Memory B cell (primary cell): ENCODE results near the gene PABPC1L.
A peak's percentile ranks its signal among the peaks of the same experiment; 100 is the strongest.

Experiments
- ATAC-seq: fragments of 150-1000 bp; cut with Tn5 transposase; 2 replicates; pipeline ENCODE4 v1.10.0; 2021; ENCODE audit warnings: low read depth, mild to moderate bottlenecking, moderate library complexity
- DNase-seq, 2 donors: peaks; one replicate each; pipeline ENCODE4 v3.0.0; 2022; ENCODE audit warnings: low spot score in 2 of 2
- H3K27ac Mint-ChIP-seq: one replicate; pipeline ENCODE4 v1.8.0; 2022; ENCODE audit warnings: mild to moderate bottlenecking, moderate library complexity, mixed read lengths
- H3K27me3 Mint-ChIP-seq: one replicate; pipeline ENCODE4 v1.8.0; 2022; ENCODE audit warnings: mixed read lengths
- H3K36me3 Mint-ChIP-seq: one replicate; pipeline ENCODE4 v1.8.0; 2022; ENCODE audit warnings: mild to moderate bottlenecking, mixed read lengths
- H3K4me1 Mint-ChIP-seq: one replicate; pipeline ENCODE4 v1.8.0; 2022; ENCODE audit warnings: mixed read lengths
- H3K4me3 Mint-ChIP-seq: one replicate; pipeline ENCODE4 v1.8.0; 2022; ENCODE audit warnings: mild to moderate bottlenecking, moderate library complexity, mixed read lengths
- H3K9me3 Mint-ChIP-seq: one replicate; pipeline ENCODE4 v1.8.0; 2022; ENCODE audit warnings: mixed read lengths

Gene PABPC1L

DNA sequence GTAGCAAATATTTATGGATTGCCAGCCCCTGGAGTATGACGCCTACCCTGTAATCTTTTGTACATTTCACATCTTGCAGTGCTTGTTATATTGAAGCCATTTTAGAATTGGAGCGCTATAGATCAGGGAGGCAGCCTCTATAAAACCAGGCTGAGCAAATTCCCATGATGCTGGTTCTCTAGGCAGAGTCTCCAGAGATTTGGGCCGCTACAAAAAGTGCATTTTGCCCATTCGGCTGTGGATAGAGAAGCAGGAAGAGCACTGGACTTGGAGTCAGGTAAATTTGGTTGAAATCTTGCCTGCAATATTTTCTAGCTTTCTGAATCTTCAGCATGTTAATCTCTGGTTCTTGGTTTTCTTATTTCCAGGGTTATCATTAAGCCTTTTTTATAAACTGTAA lies 22.4 kb upstream of the PABPC1L start:
- ATAC-seq, result no peak
- H3K4me3 Mint-ChIP-seq, result peak overlapping the region; percentile 89
- DNase-seq, result no peak
- no peaks in the 10 kb centered on the region for H3K9me3 Mint-ChIP-seq
- peaks cover 5% of the 10 kb centered on the region for H3K36me3 Mint-ChIP-seq
- peak overlapping the region; percentile 91 for H3K27ac Mint-ChIP-seq
- no peaks in the 10 kb centered on the region for H3K27me3 Mint-ChIP-seq
- peaks cover 46% of the 10 kb centered on the region for H3K4me1 Mint-ChIP-seq

DNA sequence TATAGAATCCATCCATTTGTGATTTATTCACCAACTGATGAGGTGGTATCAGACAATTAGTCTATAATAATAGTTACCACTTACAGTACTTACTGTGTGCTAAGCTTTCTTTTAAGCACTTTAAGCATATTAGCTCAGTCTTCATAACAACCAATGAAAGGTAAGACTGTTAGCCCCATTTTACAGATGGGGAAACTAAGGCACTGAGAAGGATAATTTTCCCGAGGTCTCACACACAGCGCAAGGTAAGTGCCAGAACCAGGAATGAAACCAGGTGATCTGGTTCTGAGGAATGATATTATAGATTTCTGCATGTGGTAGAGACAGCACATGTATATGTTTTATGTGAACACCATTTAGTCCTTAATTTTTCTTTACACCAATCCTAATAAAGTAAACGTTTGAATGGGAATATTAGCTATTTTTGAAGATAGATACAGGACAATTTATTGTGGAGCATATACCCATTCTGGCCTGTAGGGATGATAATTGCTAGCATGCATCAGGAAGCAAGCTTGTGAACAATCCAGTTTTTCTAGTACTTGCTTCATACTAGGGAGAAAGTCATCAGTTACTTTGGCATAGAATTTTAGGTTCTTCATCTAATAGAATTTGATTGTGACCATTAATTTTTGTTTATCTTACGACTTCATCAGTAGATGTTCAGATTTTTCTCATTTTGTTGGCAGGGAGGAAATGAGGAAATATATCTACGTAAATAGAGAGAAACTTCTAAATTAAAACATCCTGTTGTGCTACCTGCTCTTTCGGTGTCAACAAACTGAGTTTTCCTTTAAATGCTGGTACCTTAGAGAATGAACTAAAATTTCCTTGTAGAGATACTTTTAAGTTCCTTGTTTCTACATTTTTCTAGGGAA lies 21.4 kb upstream of the PABPC1L start:
- H3K9me3 Mint-ChIP-seq, result no peaks in the 10 kb centered on the region
- H3K27ac Mint-ChIP-seq, result peak overlapping the region; percentile 80
- peaks cover 48% of the 10 kb centered on the region for H3K4me1 Mint-ChIP-seq
- H3K4me3 Mint-ChIP-seq, result peak overlapping the region; percentile 74
- no peak for DNase-seq
- no peak for ATAC-seq
- H3K36me3 Mint-ChIP-seq, result peaks cover 5% of the 10 kb centered on the region
- no peaks in the 10 kb centered on the region for H3K27me3 Mint-ChIP-seq

DNA sequence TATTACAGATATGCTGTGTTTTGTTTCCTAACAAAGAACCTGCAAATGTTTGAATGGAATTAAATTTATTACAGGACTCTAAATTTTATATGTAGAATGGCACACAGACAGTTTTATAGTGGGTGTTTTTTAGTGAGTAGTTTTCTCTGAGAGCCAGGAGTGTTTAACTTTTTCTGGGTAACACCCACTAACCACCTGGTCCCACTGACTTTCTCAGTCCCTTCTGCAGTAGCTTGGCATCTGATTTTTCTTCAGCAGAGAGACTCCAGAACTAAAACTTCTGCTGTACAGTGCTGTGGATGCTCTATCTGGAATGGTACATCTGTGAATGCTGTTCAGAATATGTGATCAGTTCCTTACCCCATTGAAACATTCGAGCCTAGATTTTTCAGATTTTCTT lies 18.0 kb upstream of the PABPC1L start:
- no peak for DNase-seq
- Mint-ChIP-seq H3K4me1 (peaks cover 56% of the 10 kb centered on the region), H3K36me3 (peaks cover 17% of the 10 kb centered on the region), H3K9me3 (no peaks in the 10 kb centered on the region), H3K27ac (peak overlapping the region; percentile 58), H3K4me3 (no peak overlapping the region), H3K27me3 (no peaks in the 10 kb centered on the region)
- ATAC-seq, result no peak

DNA sequence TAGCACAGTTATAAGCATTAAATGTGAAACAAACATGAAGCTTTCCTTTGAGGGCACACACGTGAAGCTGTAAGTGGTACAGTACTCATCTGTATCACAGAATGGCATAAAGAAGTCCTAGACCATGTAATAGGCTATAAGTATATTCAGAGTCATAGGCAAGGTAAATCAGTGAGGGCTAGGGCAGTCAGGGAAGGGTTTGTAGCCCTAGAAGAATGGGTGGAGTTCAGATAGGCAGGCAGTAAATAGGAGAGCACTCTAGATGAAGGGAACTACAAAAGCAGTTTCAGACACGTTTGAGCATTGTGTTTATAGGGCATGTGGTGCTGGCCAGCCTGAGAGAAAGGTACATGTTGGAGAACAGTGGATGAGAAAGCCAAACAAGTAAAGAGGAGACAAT lies 14.9 kb upstream of the PABPC1L start:
- ATAC-seq, result no peak
- Mint-ChIP-seq H3K27ac (peak overlapping the region; percentile 19), H3K9me3 (no peaks in the 10 kb centered on the region), H3K27me3 (no peaks in the 10 kb centered on the region), H3K36me3 (peaks cover 19% of the 10 kb centered on the region), H3K4me3 (no peak overlapping the region), H3K4me1 (peaks cover 47% of the 10 kb centered on the region)
- DNase-seq, result no peak

DNA sequence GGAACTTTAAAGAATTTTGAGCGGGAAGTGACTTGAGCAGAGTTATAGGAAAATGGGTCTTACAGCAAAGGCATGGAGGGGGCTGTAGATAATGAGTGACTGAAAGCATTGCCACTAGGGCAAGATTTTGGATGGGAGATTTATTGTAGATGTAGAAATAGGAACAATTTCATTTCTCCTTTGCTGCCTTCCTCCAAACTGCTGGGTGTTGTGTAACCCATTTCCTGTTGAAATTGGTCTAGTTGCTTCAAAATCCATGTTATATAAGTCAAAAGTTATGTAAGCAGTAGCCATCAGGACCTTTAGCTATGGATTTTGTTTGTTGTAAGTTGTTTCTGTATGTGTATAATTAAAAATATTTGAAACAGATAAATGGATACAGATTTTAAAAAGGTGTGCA lies 13.3 kb upstream of the PABPC1L start:
- DNase-seq, result no peak
- Mint-ChIP-seq H3K36me3 (peaks cover 26% of the 10 kb centered on the region), H3K4me1 (peaks cover 47% of the 10 kb centered on the region), H3K27ac (peak overlapping the region; percentile 78), H3K4me3 (peak overlapping the region; percentile 21), H3K9me3 (no peaks in the 10 kb centered on the region), H3K27me3 (no peaks in the 10 kb centered on the region)
- ATAC-seq, result no peak

DNA sequence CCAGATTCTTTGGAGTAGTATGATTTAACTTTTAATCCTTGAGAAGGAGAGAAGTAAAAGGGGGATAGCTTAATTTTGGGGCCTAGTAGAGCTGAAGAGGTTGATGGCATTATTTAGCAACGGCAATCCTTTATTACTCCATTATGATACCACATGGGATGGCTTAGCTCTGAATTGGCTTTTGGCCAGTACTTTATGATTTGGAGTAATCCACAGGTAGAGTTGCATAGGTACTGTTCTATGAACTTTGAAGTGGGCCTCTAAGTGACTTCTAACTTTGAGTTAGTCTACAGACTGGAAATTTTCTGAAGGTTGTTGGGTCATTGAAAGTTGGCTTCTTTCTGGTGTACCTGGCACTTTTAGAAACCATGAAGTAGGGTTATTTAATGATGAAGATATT lies 12.7 kb upstream of the PABPC1L start:
- H3K27ac Mint-ChIP-seq, result peak overlapping the region; percentile 26
- H3K4me3 Mint-ChIP-seq, result peak overlapping the region; percentile 2

DNA sequence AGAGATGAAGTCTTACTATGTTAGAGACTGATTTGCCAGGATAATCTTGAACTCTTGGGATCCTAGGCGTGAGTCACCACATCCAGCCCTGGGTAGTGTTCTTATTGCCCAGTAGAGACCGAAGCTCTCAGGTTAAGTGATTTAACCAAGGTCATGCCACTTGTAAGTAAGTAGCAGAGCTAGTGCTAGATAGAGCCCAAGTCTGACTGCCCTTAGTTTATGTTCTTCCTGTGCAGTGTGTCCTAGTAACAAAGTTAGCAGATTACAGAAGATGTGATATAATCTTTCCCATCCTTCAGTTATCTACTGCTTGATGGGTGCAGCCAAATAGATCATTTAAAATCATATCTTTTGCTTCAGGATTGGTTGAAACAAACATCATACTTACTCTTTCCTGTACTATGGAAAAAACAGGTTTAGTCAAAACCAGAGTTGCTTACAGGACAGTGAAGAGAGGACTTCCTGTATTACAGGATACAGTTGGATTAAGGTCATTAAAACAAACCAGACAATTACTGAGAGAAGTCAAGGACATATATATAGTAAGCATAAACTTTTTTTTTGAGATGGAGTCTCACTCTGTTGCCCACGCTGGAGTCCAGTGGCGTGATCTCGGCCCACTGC lies 9.5 kb upstream of the PABPC1L start:
- Mint-ChIP-seq H3K36me3 (peaks cover 25% of the 10 kb centered on the region), H3K4me3 (no peak overlapping the region)
- no peak for ATAC-seq

More for the DNA sequence above, 12.7 kb upstream of the PABPC1L start:
- H3K9me3 Mint-ChIP-seq, result no peaks in the 10 kb centered on the region
- H3K36me3 Mint-ChIP-seq, result peaks cover 23% of the 10 kb centered on the region
- DNase-seq, result no peak
- peaks cover 44% of the 10 kb centered on the region for H3K4me1 Mint-ChIP-seq
- ATAC-seq, result no peak
- H3K27me3 Mint-ChIP-seq, result no peaks in the 10 kb centered on the region

DNA sequence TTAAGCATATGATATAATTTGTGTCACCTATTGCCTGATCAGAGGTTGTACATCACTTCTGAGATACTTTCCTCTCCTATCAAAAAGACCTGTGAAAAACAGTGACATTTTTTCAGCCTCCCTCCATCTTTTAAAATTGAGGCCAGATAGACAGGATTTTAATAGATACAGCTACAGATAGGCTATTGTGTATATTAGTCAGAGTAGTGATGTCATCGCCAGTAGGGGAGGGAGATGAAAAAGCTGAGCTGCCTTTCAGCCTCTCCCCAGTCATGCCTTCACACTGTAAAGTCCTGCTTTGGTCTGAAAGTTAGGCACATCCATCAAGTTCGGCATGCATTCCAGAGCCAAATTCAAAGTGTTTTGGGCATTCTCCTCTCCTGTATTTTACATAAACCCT lies 7.9 kb upstream of the PABPC1L start:
- DNase-seq, result no peak
- peaks cover 24% of the 10 kb centered on the region for H3K36me3 Mint-ChIP-seq
- H3K4me3 Mint-ChIP-seq, result no peak overlapping the region
- no peaks in the 10 kb centered on the region for H3K27me3 Mint-ChIP-seq
- H3K4me1 Mint-ChIP-seq, result peaks cover 18% of the 10 kb centered on the region
- H3K27ac Mint-ChIP-seq, result no peak overlapping the region
- no peaks in the 10 kb centered on the region for H3K9me3 Mint-ChIP-seq
- no peak for ATAC-seq

More for the DNA sequence above, 9.5 kb upstream of the PABPC1L start:
- Mint-ChIP-seq H3K9me3 (no peaks in the 10 kb centered on the region), H3K27me3 (no peaks in the 10 kb centered on the region), H3K27ac (peak overlapping the region; percentile 74), H3K4me1 (peaks cover 30% of the 10 kb centered on the region)
- no peak for DNase-seq

DNA sequence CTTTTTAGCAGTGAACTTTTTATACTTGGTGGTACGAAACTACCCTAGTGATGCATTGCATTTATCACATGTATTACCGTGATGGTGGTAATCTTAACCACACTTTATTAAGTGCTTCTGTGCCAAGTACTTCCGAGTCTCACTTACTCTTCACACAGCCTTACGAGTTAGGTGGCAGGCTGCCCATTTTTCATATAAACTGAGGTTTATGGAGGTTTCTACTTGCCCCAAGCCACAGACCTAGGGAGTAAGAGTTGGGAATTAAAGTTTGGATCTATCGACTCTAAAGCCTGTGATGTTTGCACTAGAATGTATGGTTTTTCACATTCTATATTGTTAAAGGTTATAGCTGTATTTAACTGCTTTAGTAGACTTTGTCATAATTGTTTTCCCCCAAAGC lies 5.5 kb upstream of the PABPC1L start:
- ATAC-seq (no peak), DNase-seq (no peak)
- Mint-ChIP-seq H3K4me1 (peaks cover 11% of the 10 kb centered on the region), H3K36me3 (peaks cover 22% of the 10 kb centered on the region), H3K4me3 (no peak overlapping the region), H3K27ac (no peak overlapping the region), H3K9me3 (no peaks in the 10 kb centered on the region), H3K27me3 (no peaks in the 10 kb centered on the region)

DNA sequence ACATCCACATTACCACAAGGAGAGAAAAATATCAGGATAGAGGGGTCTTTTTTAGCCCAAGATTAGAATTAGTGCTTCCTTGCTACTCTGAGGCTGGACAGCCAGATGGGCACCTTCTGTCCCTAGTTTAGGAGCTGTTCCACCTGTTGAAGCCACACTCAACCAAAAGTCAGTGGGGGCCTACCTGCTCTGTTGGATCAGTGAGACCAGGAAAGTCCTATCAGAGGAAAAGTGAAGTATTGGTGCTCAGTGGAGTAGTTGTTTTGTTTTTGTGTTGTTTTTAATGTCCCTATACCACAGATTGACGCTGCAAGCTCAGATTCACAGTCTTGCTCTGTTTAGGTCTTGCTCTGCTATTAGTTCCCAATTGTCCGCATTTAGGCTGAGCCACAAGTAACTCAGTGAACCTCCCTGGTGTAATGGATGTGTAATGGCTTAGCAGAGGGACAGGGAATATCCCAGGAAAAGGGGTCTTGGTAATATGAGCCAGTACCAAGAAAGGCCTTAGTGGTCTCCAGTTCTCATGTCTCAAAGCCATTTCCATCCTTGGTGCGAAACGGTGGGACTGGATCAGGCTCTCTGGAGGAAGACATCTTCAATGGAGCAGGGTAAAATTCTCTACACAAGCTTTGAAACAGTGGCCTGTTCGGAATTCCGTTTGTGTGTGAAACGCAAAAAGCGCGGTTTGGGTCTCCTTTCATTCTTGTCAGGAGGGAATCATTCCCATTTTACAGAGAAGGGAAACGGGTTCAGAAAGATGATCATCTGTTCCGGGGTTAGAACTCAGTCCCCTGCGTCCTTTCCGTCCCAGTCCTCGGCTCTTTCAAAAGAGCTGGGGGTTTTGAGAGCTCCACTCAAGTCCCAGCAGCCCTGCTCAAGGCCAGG lies 631 bp upstream of the PABPC1L start:
- H3K4me3 Mint-ChIP-seq, result peak overlapping the region; percentile 89
- H3K36me3 Mint-ChIP-seq, result peaks cover 10% of the 10 kb centered on the region
- peaks cover 9% of the 10 kb centered on the region for H3K4me1 Mint-ChIP-seq
- peak overlapping the region; percentile 53 for H3K27ac Mint-ChIP-seq
- ATAC-seq (no peak), DNase-seq (no peak)
- no peaks in the 10 kb centered on the region for H3K9me3 Mint-ChIP-seq
- H3K27me3 Mint-ChIP-seq, result no peaks in the 10 kb centered on the region

DNA sequence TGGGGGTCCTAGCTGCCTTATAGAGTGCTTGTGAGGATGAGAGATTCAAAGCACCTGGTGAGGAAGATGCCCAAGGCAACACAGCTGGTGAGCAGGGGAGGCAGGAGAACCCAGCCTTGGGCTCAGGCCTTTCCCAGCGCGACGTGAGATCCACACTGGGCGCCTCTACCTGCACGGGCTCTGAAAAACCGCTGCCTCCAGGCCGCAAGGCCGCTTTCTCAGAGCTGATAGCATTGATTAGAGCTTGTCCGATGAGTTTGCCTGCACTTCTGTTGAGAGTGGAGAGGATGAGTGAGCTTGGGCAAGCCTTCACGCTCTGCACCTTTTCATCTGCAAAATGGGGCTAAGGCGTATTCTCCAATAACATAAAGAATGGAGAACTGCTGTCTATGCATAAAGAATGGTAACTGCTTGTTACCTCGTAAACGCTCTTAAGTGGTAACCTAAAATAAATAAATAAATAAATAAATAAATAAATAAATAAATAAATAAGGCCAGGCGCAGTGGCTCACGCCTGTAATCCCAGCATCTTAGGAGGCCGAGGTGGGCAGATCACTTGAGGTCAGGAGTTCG lies 916 bp downstream of the PABPC1L start:
- peak overlapping the region; percentile 53 for H3K27ac Mint-ChIP-seq
- H3K4me3 Mint-ChIP-seq, result peak overlapping the region; percentile 89
- DNase-seq (no peak), ATAC-seq (no peak)
- H3K4me1 Mint-ChIP-seq, result peaks cover 9% of the 10 kb centered on the region
- no peaks in the 10 kb centered on the region for H3K27me3 Mint-ChIP-seq
- H3K36me3 Mint-ChIP-seq, result peaks cover 8% of the 10 kb centered on the region
- no peaks in the 10 kb centered on the region for H3K9me3 Mint-ChIP-seq

DNA sequence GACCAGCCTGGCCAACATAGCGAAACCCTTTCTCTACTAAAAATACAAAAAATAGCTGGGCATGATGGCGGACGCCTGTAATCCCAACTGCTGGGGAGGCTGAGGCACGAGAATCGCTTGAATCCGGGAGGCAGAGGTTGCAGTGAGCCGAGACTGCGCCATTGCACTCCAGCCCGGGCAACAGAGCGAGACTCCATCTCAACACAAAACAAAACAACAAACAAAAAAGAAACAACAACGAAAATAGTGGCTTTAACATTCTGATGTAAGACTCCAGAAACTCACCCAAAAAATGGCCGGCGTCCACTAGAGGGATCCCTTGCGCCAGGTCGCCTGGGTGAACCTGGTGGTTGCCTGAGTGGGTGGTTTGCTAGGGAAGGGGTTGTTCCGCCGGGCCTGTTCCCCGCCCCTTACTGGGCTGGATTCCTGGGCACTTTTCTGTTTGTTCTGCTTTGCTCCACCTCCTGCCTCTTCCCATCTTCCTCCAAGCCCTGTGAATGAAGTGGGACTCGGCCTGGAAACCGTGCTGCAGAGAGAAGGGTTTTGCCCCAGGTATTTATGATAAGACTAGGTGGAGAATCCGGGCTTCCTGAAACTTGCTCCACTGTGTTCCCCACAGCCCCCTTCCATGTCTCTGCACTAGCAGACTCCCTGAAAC lies 1.5 kb downstream of the PABPC1L start:
- H3K4me3 Mint-ChIP-seq, result peak overlapping the region; percentile 55
- no peak overlapping the region for H3K27ac Mint-ChIP-seq

DNA sequence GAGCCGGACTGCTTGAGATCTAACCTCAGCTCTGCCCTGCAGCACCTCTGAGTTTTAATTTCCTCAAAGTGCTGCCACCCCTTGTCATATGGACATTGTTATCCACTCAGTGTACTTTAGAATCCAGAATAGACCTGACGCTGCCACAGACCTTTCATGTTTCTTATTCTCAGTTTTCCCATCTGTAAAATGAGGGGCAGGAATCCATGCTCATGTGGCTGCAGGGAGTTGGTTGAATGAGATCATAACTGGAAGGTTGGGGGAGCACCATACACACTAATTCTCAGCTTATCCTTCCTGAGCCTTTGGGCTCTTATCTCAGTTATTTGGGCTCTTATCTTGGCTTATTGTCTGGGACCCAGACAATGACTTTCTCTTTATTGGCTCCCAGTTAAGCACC lies 2.3 kb downstream of the PABPC1L start:
- Mint-ChIP-seq H3K9me3 (no peaks in the 10 kb centered on the region), H3K27ac (no peak overlapping the region), H3K4me1 (peaks cover 9% of the 10 kb centered on the region), H3K27me3 (no peaks in the 10 kb centered on the region), H3K36me3 (peaks cover 12% of the 10 kb centered on the region), H3K4me3 (no peak overlapping the region)
- DNase-seq (no peak), ATAC-seq (no peak)

More for the DNA sequence above, 1.5 kb downstream of the PABPC1L start:
- DNase-seq (peak; percentile 25 to 44), ATAC-seq (no peak)
- H3K4me1 Mint-ChIP-seq, result peaks cover 9% of the 10 kb centered on the region
- H3K27me3 Mint-ChIP-seq, result no peaks in the 10 kb centered on the region
- peaks cover 6% of the 10 kb centered on the region for H3K36me3 Mint-ChIP-seq
- H3K9me3 Mint-ChIP-seq, result no peaks in the 10 kb centered on the region
